ENCODE data around the gene ZNF597. TPM values are rescaled to one million over a fixed set of nuclear protein-coding genes. Genes with fewer than 3 reads are reported as not detected.
"Not testable (repeated sequence)": the region's sequence is repeated elsewhere in the genome, so short reads cannot be mapped to it uniquely, and the experiment has no call there.

Gene ZNF597
- polyA plus RNA-seq, 3 donors: 3.4 to 4.1 (median 3.9) TPM

- DNase-seq: no peak
Observed at GRCh38 chr16:3479654-3480216, 36.4 kb upstream of the ZNF597 start.

- DNase-seq: no peak
Observed at GRCh38 chr16:3478242-3478925, 35.1 kb upstream of the ZNF597 start.

GRCh38 chr16:3476409-3476808 lies 33.1 kb upstream of the ZNF597 start:
- DNase-seq: no peak

GRCh38 chr16:3475604-3476375 lies 32.5 kb upstream of the ZNF597 start:
- DNase-seq: no peak

GRCh38 chr16:3474870-3475269 lies 31.6 kb upstream of the ZNF597 start:
- not testable (repeated sequence) for DNase-seq

GRCh38 chr16:3474136-3474779 lies 31.0 kb upstream of the ZNF597 start:
- DNase-seq: no peak

GRCh38 chr16:3473596-3473943 lies 30.3 kb upstream of the ZNF597 start:
- not testable (repeated sequence) for DNase-seq

- no peak for DNase-seq
Observed at GRCh38 chr16:3472878-3473595, 29.7 kb upstream of the ZNF597 start.

- DNase-seq: no peak
Observed at GRCh38 chr16:3471518-3472176, 28.3 kb upstream of the ZNF597 start.

- no peak for DNase-seq
Observed at GRCh38 chr16:3470723-3471122, 27.4 kb upstream of the ZNF597 start.

GRCh38 chr16:3469736-3470135 lies 26.4 kb upstream of the ZNF597 start:
- no peak for DNase-seq

GRCh38 chr16:3468501-3468900 lies 25.2 kb upstream of the ZNF597 start:
- DNase-seq: no peak

GRCh38 chr16:3467921-3468320 lies 24.6 kb upstream of the ZNF597 start:
- DNase-seq: no peak

- DNase-seq: no peak
Observed at GRCh38 chr16:3467182-3467581, 23.9 kb upstream of the ZNF597 start.

GRCh38 chr16:3465911-3466584 lies 22.7 kb upstream of the ZNF597 start:
- DNase-seq: no peak

- no peak for DNase-seq
Observed at GRCh38 chr16:3465301-3465700, 22.0 kb upstream of the ZNF597 start.

- DNase-seq: no peak
Observed at GRCh38 chr16:3461151-3461550, 17.8 kb upstream of the ZNF597 start.

- DNase-seq: no peak
Observed at GRCh38 chr16:3460585-3460984, 17.3 kb upstream of the ZNF597 start.

- DNase-seq: no peak
Observed at GRCh38 chr16:3460121-3460520, 16.8 kb upstream of the ZNF597 start.

GRCh38 chr16:3459401-3460090 lies 16.2 kb upstream of the ZNF597 start:
- DNase-seq: no peak

All from renal pelvis (tissue), 4 donors.